Smooth muscle cell (in vitro differentiated cells): ENCODE results near the gene CDH15. TPM values are rescaled to one million over a fixed set of nuclear protein-coding genes. Genes with fewer than 3 reads are reported as not detected.
"Not testable (repeated sequence)": the region's sequence is repeated elsewhere in the genome, so short reads cannot be mapped to it uniquely, and the experiment has no call there.

Experiments
- DNase-seq: peaks from one replicate; lab custom pipeline; 2025; ENCODE audit not compliant: unreplicated experiment; lab: John Stamatoyannopoulos, UW
- H2AFZ ChIP-seq: fragments of 200-600 bp; sonication (generic); 2 replicates; pipeline ENCODE4 v1.6.0; 2016; ENCODE audit warnings: antibody characterized with exemption, low read depth, mild to moderate bottlenecking
- H3F3A ChIP-seq: fragments of 200-600 bp; sonication (generic); 2 replicates; pipeline ENCODE4 v1.6.0; 2017; ENCODE audit warnings: antibody characterized with exemption, low read depth
- H3K27ac ChIP-seq: fragments of 200-600 bp; sonication (generic); 2 replicates; pipeline ENCODE4 v1.5.1; 2016; ENCODE audit warnings: low read depth, mild to moderate bottlenecking
- H3K27me3 ChIP-seq: fragments of 200-600 bp; sonication (generic); 2 replicates; pipeline ENCODE4 v1.6.1; 2016; ENCODE audit warnings: low read depth, mild to moderate bottlenecking
- H3K36me3 ChIP-seq: fragments of 200-600 bp; sonication (generic); 2 replicates; pipeline ENCODE4 v1.5.1; 2016; ENCODE audit warnings: low read depth
- H3K4me1 ChIP-seq: fragments of 200-600 bp; sonication (generic); 2 replicates; pipeline ENCODE4 v1.5.1; 2016; ENCODE audit warnings: low read depth
- H3K4me2 ChIP-seq: fragments of 200-600 bp; sonication (generic); 2 replicates; pipeline ENCODE4 v1.6.0; 2016; ENCODE audit warnings: mild to moderate bottlenecking
- H3K4me3 ChIP-seq: fragments of 200-600 bp; sonication (generic); 2 replicates; pipeline ENCODE4 v1.5.1; 2016; ENCODE audit warnings: mild to moderate bottlenecking
- H3K79me2 ChIP-seq: fragments of 200-600 bp; sonication (generic); 2 replicates; pipeline ENCODE4 v1.6.0; 2016; ENCODE audit warnings: low read depth, mild to moderate bottlenecking
- H3K9ac ChIP-seq: fragments of 200-600 bp; sonication (generic); 2 replicates; pipeline ENCODE4 v1.6.0; 2016; ENCODE audit warnings: low read depth
- H3K9me3 ChIP-seq: fragments of 200-600 bp; sonication (generic); replicated peaks from 2 replicates; pipeline ENCODE4 v1.5.1; 2016; ENCODE audit warnings: low read depth
- H4K20me1 ChIP-seq: fragments of 200-600 bp; sonication (generic); 2 replicates; pipeline ENCODE4 v1.6.0; 2016; ENCODE audit warnings: low read depth
- WGBS: methylation state at CpG from one replicate; pipeline ENCODE4 v1.1.7; 2016; ENCODE audit warnings: low lambda C conversion rate; 5-methylcytosine and 5-hydroxymethylcytosine counted together
- polyA plus RNA-seq: library from polyadenylated mRNA; unstranded; fragments of >200 nt; fragmentation: Nextera tagmentation; extraction: Ambion mirVana; gene quantifications from 2 replicates; pipeline ENCODE4 v1.2.1, GENCODE V29; 2016
- total RNA-seq: library from RNA; depleted of rRNA; stranded (reverse); fragments of >200 nt; gene quantifications from 2 replicates; pipeline ENCODE4 v1.2.3, GENCODE V29; 2014
- TF ChIP-seq, protein P1 (sequence below): fragments of 200-600 bp; sonication (generic); IDR thresholded peaks from 2 replicates; pipeline ENCODE4 v1.5.1; 2017; ENCODE audit warnings: borderline replicate concordance, mild to moderate bottlenecking, antibody characterized with exemption; ENCODE audit not compliant: insufficient read depth, poor library complexity, severe bottlenecking

Gene CDH15
- total and polyA plus RNA-seq, 2 experiments from 2014 or later, result 0.36 to 1.4 TPM

DNA sequence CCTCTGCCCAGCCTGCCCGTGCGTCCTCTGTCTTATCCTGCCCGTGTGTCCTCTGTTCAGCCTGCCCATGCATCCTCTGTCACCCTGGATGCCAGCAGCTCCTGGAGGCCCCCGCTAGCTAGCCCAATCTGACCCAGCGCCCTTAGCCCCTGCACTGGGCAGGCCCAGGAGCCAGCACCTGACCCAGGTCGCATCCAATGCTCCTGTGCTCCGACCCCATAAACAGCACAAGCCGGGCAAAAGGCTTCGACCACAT, 13.1 kb downstream of the CDH15 start:
- no peak overlapping the region for H3K9ac ChIP-seq
- TF ChIP-seq, protein P1, sequence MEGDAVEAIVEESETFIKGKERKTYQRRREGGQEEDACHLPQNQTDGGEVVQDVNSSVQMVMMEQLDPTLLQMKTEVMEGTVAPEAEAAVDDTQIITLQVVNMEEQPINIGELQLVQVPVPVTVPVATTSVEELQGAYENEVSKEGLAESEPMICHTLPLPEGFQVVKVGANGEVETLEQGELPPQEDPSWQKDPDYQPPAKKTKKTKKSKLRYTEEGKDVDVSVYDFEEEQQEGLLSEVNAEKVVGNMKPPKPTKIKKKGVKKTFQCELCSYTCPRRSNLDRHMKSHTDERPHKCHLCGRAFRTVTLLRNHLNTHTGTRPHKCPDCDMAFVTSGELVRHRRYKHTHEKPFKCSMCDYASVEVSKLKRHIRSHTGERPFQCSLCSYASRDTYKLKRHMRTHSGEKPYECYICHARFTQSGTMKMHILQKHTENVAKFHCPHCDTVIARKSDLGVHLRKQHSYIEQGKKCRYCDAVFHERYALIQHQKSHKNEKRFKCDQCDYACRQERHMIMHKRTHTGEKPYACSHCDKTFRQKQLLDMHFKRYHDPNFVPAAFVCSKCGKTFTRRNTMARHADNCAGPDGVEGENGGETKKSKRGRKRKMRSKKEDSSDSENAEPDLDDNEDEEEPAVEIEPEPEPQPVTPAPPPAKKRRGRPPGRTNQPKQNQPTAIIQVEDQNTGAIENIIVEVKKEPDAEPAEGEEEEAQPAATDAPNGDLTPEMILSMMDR, result no peak
- no peaks in the 10 kb centered on the region for H3K9me3 ChIP-seq
- H3K4me3 ChIP-seq, result no peak overlapping the region
- WGBS, result 81% methylated on average over 9 of the region's 9 CpGs
- no peak overlapping the region for H3K27ac ChIP-seq
- no peak overlapping the region for H3K4me2 ChIP-seq
- no peak overlapping the region for H2AFZ ChIP-seq
- peaks cover 12% of the 10 kb centered on the region for H3F3A ChIP-seq
- no peak for DNase-seq
- no peaks in the 10 kb centered on the region for H4K20me1 ChIP-seq
- H3K36me3 ChIP-seq, result no peaks in the 10 kb centered on the region
- H3K79me2 ChIP-seq, result no peaks in the 10 kb centered on the region
- peaks cover 6% of the 10 kb centered on the region for H3K27me3 ChIP-seq
- H3K4me1 ChIP-seq, result no peaks in the 10 kb centered on the region

DNA sequence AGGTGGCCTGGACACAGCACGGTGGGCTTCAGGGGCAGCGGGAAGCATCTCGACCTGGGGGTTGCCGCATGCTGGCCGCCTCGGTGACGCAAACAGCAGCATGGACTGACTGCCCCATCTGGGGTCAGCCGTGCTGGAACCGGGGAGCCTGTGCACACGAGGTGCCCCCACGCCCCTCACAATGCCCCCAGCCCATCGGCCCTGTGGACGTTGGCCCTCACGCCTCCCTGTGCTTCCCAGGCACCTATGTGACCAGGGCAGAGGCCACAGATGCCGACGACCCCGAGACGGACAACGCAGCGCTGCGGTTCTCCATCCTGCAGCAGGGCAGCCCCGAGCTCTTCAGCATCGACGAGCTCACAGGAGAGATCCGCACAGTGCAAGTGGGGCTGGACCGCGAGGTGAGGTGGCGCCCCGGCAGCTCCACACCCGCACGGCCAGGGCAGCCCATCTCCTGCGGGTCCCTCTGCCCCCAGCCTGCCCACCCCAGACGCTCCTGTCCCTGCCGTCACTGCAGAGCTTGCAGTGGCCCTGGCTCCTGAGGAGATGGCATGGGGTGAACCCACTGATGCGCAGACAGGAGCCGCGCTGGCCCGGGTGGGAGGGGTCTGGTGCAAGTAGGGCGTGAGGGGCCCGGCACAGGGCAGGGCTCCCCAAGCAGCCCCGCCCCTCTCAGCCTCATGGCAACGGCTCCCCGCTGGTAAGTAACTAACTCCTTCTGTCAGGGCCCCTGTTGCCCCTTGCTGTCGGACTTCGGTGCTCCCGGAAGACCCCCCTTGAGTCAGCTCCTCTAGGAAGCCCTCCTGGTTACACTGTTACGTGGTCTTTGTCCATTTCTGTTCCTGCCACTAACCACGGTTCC, 13.6 kb downstream of the CDH15 start:
- WGBS, result 91% methylated on average over 48 of the region's 48 CpGs
- H3K9me3 ChIP-seq, result no peaks in the 10 kb centered on the region
- H2AFZ ChIP-seq, result no peak overlapping the region
- no peaks in the 10 kb centered on the region for H3K36me3 ChIP-seq
- no peak overlapping the region for H3K9ac ChIP-seq
- H3F3A ChIP-seq, result peaks cover 12% of the 10 kb centered on the region
- H3K27ac ChIP-seq, result no peak overlapping the region
- no peaks in the 10 kb centered on the region for H3K4me1 ChIP-seq
- DNase-seq, result no peak
- no peaks in the 10 kb centered on the region for H3K79me2 ChIP-seq
- TF ChIP-seq, protein P1, result no peak
- H3K4me3 ChIP-seq, result no peak overlapping the region
- H3K27me3 ChIP-seq, result peaks cover 6% of the 10 kb centered on the region
- H3K4me2 ChIP-seq, result no peak overlapping the region
- H4K20me1 ChIP-seq, result no peaks in the 10 kb centered on the region

DNA sequence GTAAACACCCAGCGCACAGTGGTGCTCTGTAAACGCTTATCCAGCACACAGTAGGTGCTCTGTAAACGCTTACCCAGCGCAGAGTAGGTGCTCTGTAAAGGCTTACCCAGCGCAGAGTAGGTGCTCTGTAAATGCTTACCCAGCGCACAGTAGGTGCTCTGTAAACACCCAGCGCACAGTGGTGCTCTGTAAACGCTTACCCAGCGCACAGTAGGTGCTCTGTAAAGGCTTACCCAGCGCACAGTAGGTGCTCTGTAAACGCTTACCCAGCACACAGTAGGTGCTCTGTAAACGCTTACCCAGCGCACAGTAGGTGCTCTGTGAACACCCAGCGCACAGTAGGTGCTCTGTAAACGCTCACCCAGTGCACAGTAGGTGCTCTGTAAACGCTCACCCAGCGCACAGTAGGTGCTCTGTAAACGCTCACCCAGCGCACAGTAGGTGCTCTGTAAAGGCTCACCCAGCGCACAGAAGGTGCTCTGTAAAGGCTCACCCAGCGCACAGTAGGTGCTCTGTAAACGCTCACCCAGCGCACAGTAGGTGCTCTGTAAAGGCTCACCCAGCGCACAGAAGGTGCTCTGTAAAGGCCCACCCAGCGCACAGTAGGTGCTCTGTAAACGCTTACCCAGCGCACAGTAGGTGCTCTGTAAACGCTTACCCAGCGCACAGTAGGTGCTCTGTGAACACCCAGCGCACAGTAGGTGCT, 14.5 kb downstream of the CDH15 start:
- 96% methylated on average over 30 of the region's 30 CpGs for WGBS

DNA sequence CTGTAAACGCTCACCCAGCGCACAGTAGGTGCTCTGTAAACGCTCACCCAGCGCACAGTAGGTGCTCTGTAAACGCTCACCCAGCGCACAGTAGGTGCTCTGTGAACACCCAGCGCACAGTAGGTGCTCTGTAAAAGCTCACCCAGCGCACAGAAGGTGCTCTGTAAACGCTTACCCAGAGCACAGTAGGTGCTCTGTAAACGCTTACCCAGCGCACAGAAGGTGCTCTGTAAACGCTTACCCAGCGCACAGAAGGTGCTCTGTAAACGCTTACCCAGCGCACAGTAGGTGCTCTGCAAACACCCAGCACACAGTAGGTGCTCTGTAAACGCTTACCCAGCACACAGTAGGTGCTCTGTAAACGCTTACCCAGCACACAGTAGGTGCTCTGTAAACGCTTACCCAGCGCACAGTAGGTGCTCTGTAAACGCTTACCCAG, 15.1 kb downstream of the CDH15 start:
- 97% methylated on average over 20 of the region's 20 CpGs for WGBS
- not testable (repeated sequence) for H3K4me2 ChIP-seq, H3K4me1 ChIP-seq, H3K36me3 ChIP-seq, H3K27me3 ChIP-seq, H3K9me3 ChIP-seq, H3K79me2 ChIP-seq, DNase-seq, H3K27ac ChIP-seq, H4K20me1 ChIP-seq, H3K9ac ChIP-seq, H3K4me3 ChIP-seq, H2AFZ ChIP-seq
- H3F3A ChIP-seq, result peaks cover 12% of the 10 kb centered on the region

More for the DNA sequence above, 14.5 kb downstream of the CDH15 start:
- not testable (repeated sequence) for H2AFZ ChIP-seq, DNase-seq, H3K9me3 ChIP-seq, H3K9ac ChIP-seq, H3K79me2 ChIP-seq, H4K20me1 ChIP-seq, H3K27ac ChIP-seq, H3K27me3 ChIP-seq, H3K4me3 ChIP-seq, H3K36me3 ChIP-seq, H3K4me1 ChIP-seq, H3K4me2 ChIP-seq
- H3F3A ChIP-seq, result peaks cover 12% of the 10 kb centered on the region
